SK-N-SH (cell line): ENCODE results near the gene ACSL1. TPM values are rescaled to one million over a fixed set of nuclear protein-coding genes. Genes with fewer than 3 reads are reported as not detected.

Source experiments
- CTCF ChIA-PET: fragments of 300-600, 350-600 bp; formaldehyde crosslinking; extraction: SDS; loops from one replicate; lab custom pipeline; 2021; lab: Yijun Ruan, JAX
- POLR2A ChIA-PET: fragments of 350-600 bp; sonication (Branson Sonifier 250); formaldehyde crosslinking; extraction: SDS; loops from one replicate; lab custom pipeline; 2020; ENCODE audit warnings: antibody characterized with exemption, inconsistent platforms; lab: Yijun Ruan, JAX
- DNase-seq: peaks from one replicate; pipeline ENCODE4 v3.0.0; 2012
- H2AFZ ChIP-seq: fragments of 200-600 bp; sonication (generic); 2 replicates; pipeline ENCODE4 v1.8.1; 2016; ENCODE audit warnings: antibody characterized with exemption, mild to moderate bottlenecking, low read depth
- H3F3A ChIP-seq: fragments of 200-600 bp; sonication (generic); replicated peaks from 2 replicates; pipeline ENCODE3; 2016; ENCODE audit warnings: antibody characterized with exemption, mild to moderate bottlenecking; ENCODE audit not compliant: insufficient read depth
- H3K27ac ChIP-seq, 2 experiments: fragments of 200-500 bp in 1 of 2; fragments of 200-600 bp in 1 of 2; sonication (Bioruptor generic) in 1 of 2; sonication (generic), shearing (Covaris generic) in 1 of 2; 2 replicates each; pipeline versions ENCODE4 v1.5.1 to v1.6.1; 2014 to 2016; ENCODE audit warnings: low read depth in 2 of 2, inconsistent platforms in 1 of 2, low read length in 1 of 2, mild to moderate bottlenecking in 1 of 2, mixed read lengths in 1 of 2
- H3K27me3 ChIP-seq: fragments of 200-600 bp; sonication (generic), shearing (Covaris generic); 2 replicates; pipeline ENCODE4 v1.6.1; 2016; ENCODE audit warnings: mixed run types; ENCODE audit not compliant: insufficient read depth
- H3K36me3 ChIP-seq, 2 experiments: fragments of 200-500 bp in 1 of 2; fragments of 200-600 bp in 1 of 2; sonication (Bioruptor generic) in 1 of 2; sonication (generic) in 1 of 2; replicated peaks in 1 of 2; 2 replicates each; pipeline versions ENCODE3 to v1.5.1; 2014 to 2016; ENCODE audit warnings: low read length in 1 of 2, mild to moderate bottlenecking in 1 of 2; ENCODE audit not compliant: insufficient read depth in 2 of 2, control insufficient read depth in 1 of 2
- H3K4me1 ChIP-seq, 2 experiments: fragments of 200-500 bp in 1 of 2; fragments of 200-600 bp in 1 of 2; sonication (Bioruptor generic) in 1 of 2; sonication (generic), shearing (Covaris generic) in 1 of 2; 2 replicates each; pipeline versions ENCODE4 v1.5.1 to v1.6.1; 2014 to 2016; ENCODE audit warnings: low read depth in 1 of 2, low read length in 1 of 2, mixed run types in 1 of 2; ENCODE audit not compliant: insufficient read depth in 2 of 2, control insufficient read depth in 1 of 2
- H3K4me2 ChIP-seq: fragments of 200-600 bp; sonication (generic), shearing (Covaris generic); 2 replicates; pipeline ENCODE4 v1.6.1; 2017; ENCODE audit warnings: mixed run types
- H3K4me3 ChIP-seq, 2 experiments: fragments of 200-500 bp in 1 of 2; fragments of 200-600 bp in 1 of 2; sonication (Bioruptor generic) in 1 of 2; sonication (generic), shearing (Covaris generic) in 1 of 2; 2 replicates each; pipeline versions ENCODE4 v1.5.1 to v1.8.1; 2014 to 2016; ENCODE audit warnings: low read depth in 2 of 2, inconsistent platforms in 1 of 2, low read length in 1 of 2, mild to moderate bottlenecking in 1 of 2, mixed read lengths in 1 of 2, moderate library complexity in 1 of 2
- H3K79me2 ChIP-seq: fragments of 200-600 bp; sonication (generic); 2 replicates; pipeline ENCODE4 v1.8.1; 2017; ENCODE audit warnings: mild to moderate bottlenecking; ENCODE audit not compliant: insufficient read depth
- H3K9ac ChIP-seq: fragments of 200-600 bp; sonication (generic); 2 replicates; pipeline ENCODE4 v1.6.1; 2017; ENCODE audit warnings: mixed run types
- H3K9me2 ChIP-seq: fragments of 200-600 bp; sonication (generic); 2 replicates; pipeline ENCODE4 v1.6.1; 2017; ENCODE audit warnings: mixed run types
- H3K9me3 ChIP-seq: fragments of 200-600 bp; sonication (generic); 2 replicates; pipeline ENCODE4 v1.6.1; 2017; ENCODE audit warnings: mixed run types, mild to moderate bottlenecking, moderate library complexity
- H4K20me1 ChIP-seq: fragments of 200-600 bp; sonication (generic); 2 replicates; pipeline ENCODE4 v1.6.1; 2017; ENCODE audit warnings: mild to moderate bottlenecking, mixed run types; ENCODE audit not compliant: insufficient read depth
- EP300 ChIP-seq, 2 experiments: IDR thresholded peaks; 2 replicates each; pipeline versions ENCODE4 v1.4.0 to v1.6.1; 2012; ENCODE audit warnings: borderline replicate concordance in 1 of 2, low read depth in 1 of 2, low read length in 1 of 2
- EZH2phosphoT487 ChIP-seq: fragments of 200-600 bp; sonication (generic); IDR thresholded peaks from 2 replicates; pipeline ENCODE4 v1.6.1; 2017; ENCODE audit warnings: low read depth, mixed run types, mild to moderate bottlenecking, antibody characterized with exemption, moderate library complexity, borderline replicate concordance
- FOXM1 ChIP-seq: IDR thresholded peaks from 2 replicates; pipeline ENCODE4 v1.4.0; 2012; ENCODE audit warnings: low read depth, mild to moderate bottlenecking
- JUND ChIP-seq: IDR thresholded peaks from 2 replicates; pipeline ENCODE4 v1.4.0; 2012
- MEF2A ChIP-seq: IDR thresholded peaks from 2 replicates; pipeline ENCODE4 v1.4.0; 2012; ENCODE audit warnings: low read depth, borderline replicate concordance
- NRF1 ChIP-seq: IDR thresholded peaks from 2 replicates; pipeline ENCODE4 v1.6.1; 2012; ENCODE audit warnings: low read depth, mild to moderate bottlenecking, low read length
- POLR2AphosphoS5 ChIP-seq: IDR thresholded peaks from 2 replicates; pipeline ENCODE4 v1.6.1; 2012; ENCODE audit warnings: low read depth, low read length
- RCOR1 ChIP-seq: fragments of 150-350 bp; IDR thresholded peaks from 2 replicates; pipeline ENCODE4 v1.6.1; 2017; ENCODE audit warnings: antibody characterized with exemption, low read length
- REST ChIP-seq: IDR thresholded peaks from 2 replicates; pipeline ENCODE4 v1.6.1; 2012; ENCODE audit warnings: mild to moderate bottlenecking, low read depth, low read length, moderate library complexity
- RFX5 ChIP-seq: IDR thresholded peaks from 2 replicates; pipeline ENCODE4 v1.6.1; 2012; ENCODE audit warnings: mild to moderate bottlenecking, improper control_type of control experiment, low read length
- SIN3A ChIP-seq: IDR thresholded peaks from 2 replicates; pipeline ENCODE4 v1.6.1; 2012; ENCODE audit warnings: low read depth, mild to moderate bottlenecking, low read length, moderate library complexity, borderline replicate concordance
- TEAD4 ChIP-seq: IDR thresholded peaks from 2 replicates; pipeline ENCODE4 v1.4.0; 2012; ENCODE audit warnings: mild to moderate bottlenecking, borderline replicate concordance; ENCODE audit not compliant: insufficient read depth
- USF1 ChIP-seq: IDR thresholded peaks from 2 replicates; pipeline ENCODE4 v1.4.0; 2012; ENCODE audit warnings: low read depth, borderline replicate concordance
- USF2 ChIP-seq: fragments of 150-350 bp; IDR thresholded peaks from 2 replicates; pipeline ENCODE4 v1.6.1; 2017; ENCODE audit warnings: antibody characterized with exemption, low read length, low read depth, borderline replicate concordance
- ZBTB33 ChIP-seq: IDR thresholded peaks from 2 replicates; pipeline ENCODE4 v1.4.0; 2012; ENCODE audit warnings: low read depth, borderline replicate concordance
- WGBS: methylation state at CpG from one replicate; pipeline ENCODE4 v1.1.6; 2017; ENCODE audit warnings: low lambda C conversion rate; 5-methylcytosine and 5-hydroxymethylcytosine counted together
- polyA plus RNA-seq, 3 experiments: library from polyadenylated mRNA; depleted of rRNA; stranded (reverse); fragments of >200 nt; gene quantifications; 2 replicates each; pipeline ENCODE4 v1.2.3, GENCODE V29; 2012

Gene ACSL1
- polyA plus RNA-seq, 1 of the 3 experiments (the other 2 are of a cell fraction): 7.9 TPM

GRCh38 chr4:184854673-184855072 lies 28.9 kb upstream of the ACSL1 start:
- 37% methylated on average over 6 of the region's 6 CpGs for WGBS
- no peaks in the 10 kb centered on the region for H3K27me3 ChIP-seq
- peak; percentile 30 for DNase-seq
- H3K9me2 ChIP-seq: no peaks in the 10 kb centered on the region
- H3K4me1 ChIP-seq: peaks cover 0 to 8% of the 10 kb centered on the region in 2 experiments; a peak in 2 of 4 replicates
- H2AFZ ChIP-seq: no peak overlapping the region
- H3K9me3 ChIP-seq: no peaks in the 10 kb centered on the region
- TF ChIP-seq USF2 (no peak), MEF2A (no peak), RCOR1 (no peak), NRF1 (no peak), JUND (no peak), SIN3A (no peak), RFX5 (no peak), EZH2phosphoT487 (no peak), TEAD4 (no peak), USF1 (no peak), POLR2AphosphoS5 (no peak), EP300 (IDR thresholded peaks at IDR 0.05; ENCODE audit: borderline replicate concordance in 1 of 2, low read depth in 1 of 2, low read length in 1 of 2) (no peak), REST (no peak), FOXM1 (no peak), ZBTB33 (no peak)
- TF ChIP-seq, all 33 proteins: peak for 0
- Histone ChIP-seq H4K20me1 (no peaks in the 10 kb centered on the region), H3F3A (no peaks in the 10 kb centered on the region), H3K27ac (peak overlapping the region in 1 of 2 experiments; percentile 62; a peak in 2 of 4 replicates), H3K9ac (no peak overlapping the region), H3K79me2 (no peaks in the 10 kb centered on the region), H3K4me2 (no peak overlapping the region), H3K4me3 (no peak overlapping the region), H3K36me3 (no peaks in the 10 kb centered on the region)
- ChIA-PET CTCF (interaction anchor here (0.6 to 1.5 kb wide), 3 partner anchors 9 to 129 kb away, joined by 3 to 4 read pairs (median 3); no protein-coding TSS in a partner anchor), POLR2A (no interaction called here)
